K562 (cell line): Measurements from ENCODE around the gene TMPRSS6. TPM values are rescaled to one million over a fixed set of nuclear protein-coding genes. Genes with fewer than 3 reads are reported as not detected.

ENCODE experiments used
- ATAC-seq: fragments of 200-7000 bp; cut with Tn5 transposase; 3 replicates; pipeline ENCODE4 v1.9.1; 2020; ENCODE audit warnings: moderate library complexity
- BruUV-seq: library from RNA; stranded (reverse); fragments of 400-500 nt; replicated peaks from 2 replicates; lab custom pipeline; 2021; lab: Mats Ljungman, UMichigan
- CTCF ChIA-PET: fragments of 300-600 bp; formaldehyde crosslinking; extraction: SDS; loops from one replicate; lab custom pipeline; 2021; ENCODE audit warnings: low intra/inter-chr PET ratio; lab: Yijun Ruan, JAX
- POLR2A ChIA-PET: fragments of 300-600, 350-650 bp; sonication (Branson Sonifier 250); formaldehyde crosslinking; extraction: SDS; loops from one replicate; lab custom pipeline; 2021; ENCODE audit warnings: antibody characterized with exemption, inconsistent platforms; lab: Yijun Ruan, JAX
- DNase-seq, 4 experiments: peaks; one replicate each; pipeline versions ENCODE4 v3.0.0 to v3.0.0-alpha.2; 2011 to 2018; ENCODE audit warnings: low spot score in 3 of 4, mixed read lengths in 3 of 4; ENCODE audit errors: extremely low read depth in 1 of 4
- FAIRE-seq: peaks from 2 replicates; lab custom pipeline; 2011; peaks lifted over from hg19 to GRCh38; lab: Jason Lieb, UNC
- H2AFZ ChIP-seq: 2 replicates; pipeline ENCODE4 v1.6.0; 2011; ENCODE audit warnings: low read depth, low read length, control low read depth, inconsistent platforms
- H3K27ac ChIP-seq: fragments of 200-600 bp; 3 replicates; pipeline ENCODE4 v1.8.0; 2011; ENCODE audit warnings: low read depth, mild to moderate bottlenecking, control low read depth, inconsistent platforms, low read length, moderate library complexity, mixed read lengths; ENCODE audit errors: extremely low read depth
- H3K27me3 ChIP-seq, 2 experiments: fragments of 300-600 bp in 1 of 2; 2 replicates in 1 of 2; 3 replicates in 1 of 2; pipeline versions ENCODE4 v1.6.0 to v1.8.0; 2011; ENCODE audit warnings: inconsistent platforms in 2 of 2, low read length in 2 of 2, mild to moderate bottlenecking in 1 of 2, mixed read lengths in 1 of 2, moderate library complexity in 1 of 2; ENCODE audit not compliant: control insufficient read depth in 2 of 2, insufficient read depth in 2 of 2
- H3K36me3 ChIP-seq: fragments of 300-600 bp; 3 replicates; pipeline ENCODE4 v1.8.0; 2011; ENCODE audit warnings: mild to moderate bottlenecking, low read length, inconsistent platforms; ENCODE audit not compliant: control insufficient read depth, insufficient read depth
- H3K4me1 ChIP-seq, 2 experiments: fragments of 200-600 bp in 1 of 2; replicated peaks in 1 of 2; 2 replicates in 1 of 2; 3 replicates in 1 of 2; pipeline versions ENCODE4 v1.5.1 to v1.8.0; 2011; ENCODE audit warnings: inconsistent platforms in 2 of 2, low read length in 2 of 2, mild to moderate bottlenecking in 1 of 2, mixed read lengths in 1 of 2, moderate library complexity in 1 of 2; ENCODE audit not compliant: control insufficient read depth in 2 of 2, insufficient read depth in 2 of 2
- H3K4me2 ChIP-seq: 2 replicates; pipeline ENCODE4 v1.6.1; 2011; ENCODE audit warnings: low read length, control low read depth, inconsistent platforms, mixed read lengths; ENCODE audit not compliant: insufficient read depth
- H3K4me3 ChIP-seq: fragments of 200-600 bp; sonication (generic), shearing (Covaris generic); 2 replicates; pipeline ENCODE4 v1.5.1; 2016; ENCODE audit warnings: control low read depth, inconsistent platforms
- H3K79me2 ChIP-seq: fragments of 200-600 bp; 3 replicates; pipeline ENCODE4 v1.8.0; 2011; ENCODE audit warnings: low read length, inconsistent platforms; ENCODE audit not compliant: control insufficient read depth, insufficient read depth
- H3K9ac ChIP-seq, 2 experiments: 2 replicates each; pipeline versions ENCODE4 v1.6.0 to v1.6.1; 2011; ENCODE audit warnings: low read depth in 2 of 2, low read length in 2 of 2, control low read depth in 1 of 2, inconsistent platforms in 1 of 2, mild to moderate bottlenecking in 1 of 2, mixed read lengths in 1 of 2; ENCODE audit not compliant: insufficient read depth in 1 of 2
- H3K9me1 ChIP-seq: one replicate; pipeline ENCODE4 v1.6.0; 2011; ENCODE audit warnings: inconsistent platforms, mild to moderate bottlenecking, low read length, moderate library complexity; ENCODE audit not compliant: control insufficient read depth, insufficient read depth
- H3K9me3 ChIP-seq: replicated peaks from 2 replicates; pipeline ENCODE4 v1.5.1; 2011; ENCODE audit warnings: low read depth, low read length, inconsistent platforms; ENCODE audit not compliant: control insufficient read depth, insufficient read depth
- H4K20me1 ChIP-seq: replicated peaks from 2 replicates; pipeline ENCODE4 v1.6.1; 2011; ENCODE audit warnings: low read length, inconsistent platforms, mixed read lengths; ENCODE audit not compliant: control insufficient read depth, insufficient read depth
- CBX1 ChIP-seq: sonication (generic); IDR thresholded peaks from 2 replicates; pipeline ENCODE4 v1.6.1; 2016; ENCODE audit warnings: antibody characterized with exemption, low read depth, mild to moderate bottlenecking
- CBX3 ChIP-seq, 2 experiments: IDR thresholded peaks; 1 replicate in 1 of 2; 2 replicates in 1 of 2; pipeline ENCODE4 v1.6.1; 2012; ENCODE audit warnings: inconsistent platforms in 2 of 2, low read length in 2 of 2, borderline replicate concordance in 1 of 2, control low read depth in 1 of 2
- CGGBP1 ChIP-seq: fragments of 250-450 bp; sonication (Bioruptor Pico); IDR thresholded peaks from 2 replicates; pipeline ENCODE4 v1.9.0; 2021; ENCODE audit warnings: mild to moderate bottlenecking
- SFPQ ChIP-seq: fragments of 200-400 bp; formaldehyde crosslinking; IDR thresholded peaks from 2 replicates; pipeline ENCODE4 v1.6.1; 2017; ENCODE audit warnings: mild to moderate bottlenecking, low read depth, low read length, moderate library complexity
- SMAD3 ChIP-seq: fragments of 450-650 bp; formaldehyde crosslinking; conservative IDR thresholded peaks from 2 replicates; pipeline ENCODE4 v1.4.0; 2020; ENCODE audit warnings: mild to moderate bottlenecking
- SMARCE1 ChIP-seq: fragments of 450-650 bp; IDR thresholded peaks from 2 replicates; pipeline ENCODE4 v1.7.1; 2016; ENCODE audit warnings: mild to moderate bottlenecking
- THAP12 ChIP-seq: fragments of 250-450 bp; sonication (Bioruptor Pico); IDR thresholded peaks from 2 replicates; pipeline ENCODE4 v1.9.0; 2021; ENCODE audit warnings: mild to moderate bottlenecking, inconsistent platforms
- ZBTB33 ChIP-seq: sonication (generic); formaldehyde crosslinking; IDR thresholded peaks from 2 replicates; pipeline ENCODE4 v1.8.1; 2023; ENCODE audit warnings: mild to moderate bottlenecking, missing genetic modification reagents
- ZNF140 ChIP-seq: fragments of 250-450 bp; sonication (Bioruptor Pico); IDR thresholded peaks from 2 replicates; pipeline ENCODE4 v1.8.0; 2021; ENCODE audit warnings: moderate library complexity, mild to moderate bottlenecking, inconsistent platforms
- ZNF165 ChIP-seq: fragments of 250-450 bp; sonication (Bioruptor Pico); IDR thresholded peaks from 2 replicates; pipeline ENCODE4 v1.4.0; 2020; ENCODE audit warnings: borderline replicate concordance
- ZNF324 ChIP-seq: fragments of 250-450 bp; sonication (Bioruptor Pico); IDR thresholded peaks from 2 replicates; pipeline ENCODE4 v1.4.0; 2020; ENCODE audit warnings: mild to moderate bottlenecking
- WGBS: fragments of 100-300 bp; shearing (Covaris generic); methylation state at CpG from one replicate; pipeline ENCODE4 v1.1.6; 2016; ENCODE audit warnings: low coverage, mixed read lengths; ENCODE audit not compliant: insufficient coverage; ENCODE audit errors: missing lambda C conversion rate; 5-methylcytosine and 5-hydroxymethylcytosine counted together
- in situ Hi-C: fragments of 300-500 bp; cut with MboI; formaldehyde crosslinking; loops from 4 replicates; pipeline ENCODE4 v1.15.0; 2018; ENCODE audit warnings: inconsistent platforms, mixed read lengths
- intact Hi-C: fragments of 100-400 bp; cut with micrococcal nuclease; formaldehyde crosslinking; loops from 2 replicates; pipeline ENCODE4 v1.14.2; 2022
- polyA plus RNA-seq, 8 experiments: library from polyadenylated mRNA; depleted of rRNA in 4 of 8; stranded (reverse) in 5 of 8; unstranded in 3 of 8; fragments of >200 nt; fragmentation: Nextera tagmentation in 2 of 8; fragmentation: Illumina TruSeq in 1 of 8; extraction: Ambion mirVana in 2 of 8; extraction: Trizol in 1 of 8; gene quantifications; 2 replicates each; pipeline versions ENCODE4 v1.2.1 to v1.2.3, GENCODE V29; 2011 to 2014; ENCODE audit warnings: inconsistent platforms in 1 of 8, missing spikeins in 1 of 8
- total RNA-seq, 7 experiments: library from RNA; depleted of rRNA in 6 of 7; stranded (reverse); fragments of >200 nt in 6 of 7; fragmentation: Illumina TruSeq in 2 of 7; extraction: Trizol in 2 of 7; gene quantifications; 2 replicates each; pipeline versions ENCODE4 v1.2.1 to v1.2.3, GENCODE V29; 2011 to 2021; ENCODE audit warnings: low replicate concordance in 1 of 7

Gene TMPRSS6
- total and polyA plus RNA-seq, 9 of the 15 experiments (the other 6 are each of a cell fraction or from before 2014, with no cell fraction given): 0.03 TPM; not detected in 8

GRCh38 chr22:37154925-37155712, 45.6 kb upstream of the TMPRSS6 start:
- no peak overlapping the region for H3K4me2 ChIP-seq
- no peaks in the 10 kb centered on the region for H3K9me1 ChIP-seq
- no peaks in the 10 kb centered on the region for H3K9me3 ChIP-seq
- H2AFZ ChIP-seq: no peak overlapping the region
- CTCF ChIA-PET: interaction anchor here (1.2 kb wide), 1 partner anchor 9 kb away, joined by 8 read pairs; no protein-coding TSS in a partner anchor
- no peak overlapping the region for H3K9ac ChIP-seq
- POLR2A ChIA-PET: no interaction called here
- no peaks in the 10 kb centered on the region for H3K36me3 ChIP-seq
- intact Hi-C loops: no loop called here
- no peak overlapping the region for H3K27ac ChIP-seq
- TF ChIP-seq ZNF140 (no peak), ZNF324 (CRISPR knock-in tag) (no peak), SMARCE1 (no peak), SMAD3 (CRISPR knock-in tag) (no peak), CGGBP1 (CRISPR knock-in tag) (no peak), CBX3 (IDR thresholded peaks at IDR 0.05; ENCODE audit: borderline replicate concordance in 1 of 2, low read length in 2 of 2) (no peak), SFPQ (no peak), ZBTB33 (CRISPR knock-in tag) (no peak), ZNF165 (CRISPR knock-in tag) (no peak), CBX1 (no peak), THAP12 (no peak)
- in situ Hi-C loops: no loop called here
- WGBS: 2% methylated on average over 7 of the region's 7 CpGs
- DNase-seq (no peak), FAIRE-seq (no peak), ATAC-seq (no peak)
- H3K27me3 ChIP-seq: peaks cover 0 to 54% of the 10 kb centered on the region in 2 experiments; a peak in 4 of 5 replicates
- no peaks in the 10 kb centered on the region for H3K79me2 ChIP-seq
- no peak overlapping the region for H3K4me3 ChIP-seq
- no TSS peak for BruUV-seq
- no peaks in the 10 kb centered on the region; the same call in 1 of the 2 replicates for H4K20me1 ChIP-seq
- H3K4me1 ChIP-seq: no peaks in the 10 kb centered on the region; a peak in 1 of 5 replicates
